GM21528 (cell line): ENCODE results near the gene NEK2.
"Not testable (repeated sequence)": the region's sequence is repeated elsewhere in the genome, so short reads cannot be mapped to it uniquely, and the experiment has no call there.

Source experiments
- ATAC-seq: cut with Tn5 transposase; IDR thresholded peaks from one replicate; pipeline ENCODE4 v1.9.1; 2021; ENCODE audit warnings: mild to moderate bottlenecking, moderate library complexity; ENCODE audit not compliant: unreplicated experiment, low FRiP score

NEK2 gene

DNA sequence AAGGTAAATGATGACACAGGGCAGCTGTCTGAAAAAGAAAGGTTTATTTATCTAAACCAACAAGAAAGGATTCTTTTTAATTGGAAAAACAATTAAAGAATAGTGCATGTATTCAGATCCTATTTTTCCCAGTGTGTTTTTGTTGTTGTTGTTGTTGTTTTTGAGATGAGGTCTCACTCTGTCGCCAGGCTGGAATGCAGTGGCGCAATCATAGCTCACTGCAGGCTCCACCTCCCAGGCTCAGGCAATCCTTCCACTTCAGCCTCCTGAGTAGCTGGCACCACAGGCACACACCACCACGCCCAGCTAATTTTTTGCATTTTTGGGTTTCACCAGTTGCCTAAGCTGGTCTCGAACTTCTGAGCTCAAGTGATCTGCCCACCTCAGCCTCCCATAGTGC lies 22.1 kb downstream of the NEK2 start:
- ATAC-seq = no peak

- ATAC-seq = no peak
Observed at GRCh38 chr1:211652371-211652770, 23.1 kb downstream of the NEK2 start.

DNA sequence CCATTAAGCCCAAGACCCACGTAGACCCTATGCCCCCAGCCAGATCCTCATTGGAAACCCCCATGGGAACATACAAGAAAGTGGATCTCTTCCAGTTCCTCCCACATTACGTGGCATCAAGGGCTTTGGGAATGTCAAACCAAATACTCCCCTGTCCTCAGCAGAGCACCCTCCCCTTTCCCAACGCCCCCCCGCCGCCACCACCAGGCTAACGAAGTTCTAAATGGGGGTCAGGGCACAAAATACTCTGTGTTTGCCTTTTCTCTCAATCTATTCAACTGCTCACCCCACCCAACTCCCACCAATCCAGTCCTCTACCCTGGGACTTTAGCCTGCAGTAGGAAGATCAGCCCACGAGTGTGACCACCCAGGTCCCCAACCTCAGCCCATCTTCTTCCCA lies 24.5 kb downstream of the NEK2 start:
- ATAC-seq = no peak

- no peak for ATAC-seq
Observed at GRCh38 chr1:211648980-211649934, 26.2 kb downstream of the NEK2 start.

DNA sequence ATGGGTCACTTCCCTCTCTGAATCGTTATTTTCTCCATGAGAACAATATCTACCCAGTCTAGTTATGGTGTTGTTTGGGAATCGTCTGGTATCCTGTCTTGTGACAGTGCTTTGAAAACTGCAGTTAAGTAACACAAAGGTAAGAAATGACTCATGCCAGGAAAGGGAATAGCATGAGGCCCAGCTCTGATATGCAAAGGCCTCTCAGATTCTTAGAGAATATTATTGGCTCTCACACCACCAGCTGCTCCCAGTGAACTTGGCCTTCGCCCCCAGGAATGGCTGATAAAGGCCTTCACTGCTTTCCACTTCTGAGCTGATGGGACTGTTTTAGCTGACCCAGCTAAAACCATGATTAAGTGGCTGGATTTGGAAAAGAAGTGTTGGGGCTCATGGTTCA lies 27.1 kb downstream of the NEK2 start:
- ATAC-seq = no peak

DNA sequence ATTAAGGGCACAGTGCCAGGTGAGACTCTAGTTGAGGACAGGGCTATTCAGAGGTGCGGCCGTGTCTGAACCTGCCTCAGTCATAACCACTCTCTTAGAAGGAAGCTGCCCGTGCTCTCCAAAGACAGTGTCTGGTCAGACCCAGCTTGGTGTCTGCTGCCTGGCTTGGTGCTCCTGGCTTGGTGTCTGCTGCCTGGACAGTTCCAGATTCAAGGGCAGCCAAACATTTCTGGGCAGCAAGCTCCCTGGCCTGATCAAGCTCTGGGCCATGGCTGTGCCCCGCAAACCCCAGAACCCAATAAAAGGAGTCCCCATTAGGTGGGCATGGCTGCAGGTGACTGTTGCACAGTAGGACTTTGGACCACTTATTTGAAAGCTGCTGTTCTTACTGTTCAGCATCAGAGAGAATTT lies 27.7 kb downstream of the NEK2 start:
- no peak for ATAC-seq

- ATAC-seq = no peak
Observed at GRCh38 chr1:211646566-211646965, 28.9 kb downstream of the NEK2 start.

GRCh38 chr1:211645601-211646000 lies 29.8 kb downstream of the NEK2 start:
- not testable (repeated sequence) for ATAC-seq

GRCh38 chr1:211644653-211645052 lies 30.8 kb downstream of the NEK2 start:
- no peak for ATAC-seq

DNA sequence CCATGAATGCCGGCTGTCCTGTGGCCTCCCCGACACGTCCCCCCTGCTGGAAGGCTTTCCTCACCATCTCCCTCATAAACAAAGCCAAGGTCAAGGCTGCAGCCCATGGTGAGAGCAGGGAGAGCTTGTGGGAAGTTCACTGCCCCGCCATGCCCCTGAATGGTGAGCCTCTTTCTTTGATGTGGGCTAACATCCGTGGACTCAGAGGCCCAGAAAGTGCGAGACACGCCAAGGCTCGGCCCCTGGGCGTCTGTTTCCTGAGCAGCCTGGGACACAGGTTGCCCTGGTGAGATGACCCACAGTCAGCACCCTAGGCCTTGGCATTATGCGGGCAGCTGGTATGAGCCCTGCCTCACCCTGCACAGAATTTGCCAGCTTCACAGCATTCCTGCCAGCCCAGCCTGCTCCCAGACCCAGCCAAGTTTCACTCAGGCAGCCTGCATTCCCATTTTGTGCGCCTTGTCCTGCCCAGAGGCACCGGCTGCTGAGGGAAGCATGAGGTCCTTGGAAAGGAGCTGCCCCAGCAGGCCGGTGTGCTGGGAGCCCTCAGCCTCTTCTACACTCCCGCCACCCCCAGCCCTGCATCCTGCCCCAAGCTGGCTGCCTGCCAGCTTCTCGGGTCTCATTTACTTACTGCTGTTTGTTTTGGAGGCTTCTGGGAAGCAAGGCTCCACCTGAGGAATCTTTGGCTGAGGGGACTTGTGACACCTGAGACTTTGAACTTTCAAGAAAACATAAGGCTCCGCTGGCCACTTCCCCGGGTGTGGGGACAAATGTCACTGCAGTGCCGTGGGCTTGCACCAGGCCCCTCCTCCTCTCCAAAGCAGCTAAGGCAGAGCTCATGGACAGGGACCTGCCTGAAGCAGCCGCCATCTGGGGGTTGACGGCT lies 31.9 kb downstream of the NEK2 start:
- ATAC-seq = no peak

DNA sequence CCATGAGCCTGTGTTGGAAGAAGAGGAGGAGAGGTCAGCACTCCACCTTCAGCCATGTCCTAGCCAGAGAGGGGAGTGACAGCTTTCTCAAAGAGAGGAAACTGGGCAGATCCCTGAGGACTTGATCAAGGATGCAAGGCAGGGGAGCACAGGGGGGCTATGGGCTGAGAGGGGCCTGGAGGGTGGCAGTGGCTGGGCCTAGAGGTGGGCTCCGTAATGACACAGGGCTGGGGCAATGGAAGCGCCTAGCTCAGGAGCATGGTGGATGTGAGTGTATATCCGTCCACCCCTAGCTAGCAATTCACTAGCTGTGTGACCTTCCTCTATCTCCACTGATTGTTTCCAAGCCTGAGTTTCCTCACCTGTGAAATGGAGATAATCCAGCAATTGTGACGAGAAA lies 32.6 kb downstream of the NEK2 start:
- ATAC-seq = no peak

- no peak for ATAC-seq
Observed at GRCh38 chr1:211641942-211642341, 33.5 kb downstream of the NEK2 start.

DNA sequence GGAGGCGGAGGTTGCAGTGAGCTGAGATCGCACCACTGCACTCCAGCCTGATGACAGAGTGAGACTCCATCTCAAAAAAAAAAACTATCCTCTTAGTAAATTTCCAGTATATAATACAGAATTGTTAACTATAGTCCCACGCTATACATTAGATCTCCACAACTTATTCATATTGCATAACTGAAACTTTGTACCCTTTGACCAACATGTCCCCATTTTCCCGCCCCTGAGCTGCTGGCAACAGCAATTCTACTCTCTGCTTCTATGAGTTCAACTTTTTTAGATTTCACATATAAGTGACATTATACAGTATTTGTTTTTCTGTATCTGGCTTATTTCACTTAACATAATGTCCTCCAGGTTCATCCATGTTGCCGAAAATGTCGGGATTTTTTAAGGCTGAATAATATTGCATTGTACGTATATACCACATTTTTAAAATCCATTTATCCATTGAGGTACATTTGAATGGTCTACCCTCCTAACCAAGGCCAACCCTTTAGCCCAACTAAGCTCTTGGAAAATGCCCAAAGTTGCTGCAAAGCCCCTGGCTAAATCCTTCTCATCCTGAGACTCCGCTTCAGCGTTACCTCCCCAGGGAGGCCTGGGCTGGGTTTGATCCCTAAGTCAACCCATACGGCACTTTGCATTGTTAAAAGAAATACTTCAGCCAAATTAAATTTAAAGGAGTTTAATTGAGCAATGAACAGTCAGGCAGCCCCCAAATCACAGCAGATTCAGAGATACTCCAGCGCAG lies 34.2 kb downstream of the NEK2 start:
- no peak for ATAC-seq

DNA sequence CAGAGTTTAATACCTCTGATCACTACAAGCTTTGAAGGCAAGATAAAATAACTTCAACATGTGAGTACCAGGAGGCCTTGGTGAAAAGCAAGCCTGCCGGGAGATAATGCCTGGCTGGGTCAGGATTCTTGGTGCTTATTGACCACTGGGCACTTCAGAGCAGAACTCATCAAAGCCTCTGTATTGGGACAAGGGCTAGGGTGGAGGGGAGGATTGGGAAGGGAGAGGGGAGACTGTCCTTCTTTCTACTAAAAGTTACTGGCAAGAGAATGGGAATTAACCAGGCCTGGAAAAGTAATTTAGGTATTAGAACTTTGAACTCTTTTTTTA lies 35.2 kb downstream of the NEK2 start:
- ATAC-seq = no peak

GRCh38 chr1:211639475-211640300 lies 35.7 kb downstream of the NEK2 start:
- no peak for ATAC-seq

DNA sequence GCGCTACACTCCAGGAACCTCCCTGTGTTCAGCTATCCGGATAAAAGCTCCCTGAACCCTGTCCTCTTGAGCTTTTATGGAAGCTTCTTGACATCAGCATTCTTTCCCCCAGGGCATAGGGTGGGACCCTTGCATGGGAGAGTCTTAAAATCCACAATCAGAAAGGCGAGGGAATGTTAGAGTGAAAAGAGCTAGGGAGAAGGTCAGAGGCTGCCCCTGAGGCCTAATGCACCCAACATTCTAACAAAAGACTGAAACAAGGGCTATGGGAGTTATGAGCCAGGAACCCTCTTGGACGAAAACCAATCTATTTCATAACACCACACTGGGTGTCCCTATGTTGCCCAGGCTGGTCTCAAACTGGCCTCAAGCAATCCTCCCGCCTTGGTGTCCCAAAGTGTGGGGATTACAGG lies 36.7 kb downstream of the NEK2 start:
- no peak for ATAC-seq

DNA sequence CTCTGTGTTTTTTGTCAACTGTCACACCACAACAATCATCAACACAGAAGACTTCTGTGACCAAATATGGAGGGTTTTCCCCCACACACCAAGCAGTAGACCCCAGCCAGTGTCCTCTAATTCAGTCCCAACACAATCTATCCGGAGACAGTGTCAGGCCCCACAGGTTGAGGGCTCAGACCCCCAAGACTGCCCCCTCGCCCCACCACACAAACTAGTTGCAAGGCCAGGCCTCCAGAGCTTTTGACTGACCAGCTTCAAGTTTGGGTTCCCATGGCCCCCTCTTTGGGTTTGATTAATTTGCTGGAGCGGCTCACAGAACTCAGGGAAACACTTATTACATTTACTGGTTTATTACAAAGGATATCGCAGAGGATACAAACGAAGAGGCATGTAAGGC lies 37.2 kb downstream of the NEK2 start:
- ATAC-seq = no peak

- no peak for ATAC-seq
Observed at GRCh38 chr1:211637066-211637465, 38.4 kb downstream of the NEK2 start.

DNA sequence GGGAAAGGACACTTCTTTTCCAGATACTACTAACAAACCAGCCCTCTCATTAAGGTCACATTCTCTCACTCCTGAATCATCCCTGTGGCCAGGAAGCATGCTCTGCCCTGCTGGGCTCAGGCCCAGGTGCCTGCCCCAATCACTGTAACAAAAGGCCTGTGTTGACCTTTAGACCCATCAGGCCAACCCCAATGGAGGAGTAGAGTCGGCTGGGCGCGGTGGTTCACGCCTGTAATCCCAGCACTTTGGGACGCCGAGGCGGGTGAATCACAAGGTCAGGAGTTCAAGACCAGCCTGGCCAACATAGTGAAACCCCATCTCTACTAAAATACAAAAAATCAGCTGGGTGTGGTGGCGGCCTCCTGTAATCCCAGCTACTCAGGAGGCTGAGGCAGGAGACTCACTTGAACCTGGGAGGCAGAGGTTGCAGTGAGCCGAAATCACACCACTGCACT lies 38.8 kb downstream of the NEK2 start:
- not testable (repeated sequence) for ATAC-seq
